Motor neuron (in vitro differentiated cells): ENCODE measurements around the gene CALD1. TPM values are rescaled to one million over a fixed set of nuclear protein-coding genes. Genes with fewer than 3 reads are reported as not detected.

Experiments
- ATAC-seq, 8 experiments: fragments of 200-7000 bp; cut with Tn5 transposase; replicated peaks in 6 of 8; 2 replicates each; pipeline ENCODE4 v1.8.0; 2021; ENCODE audit warnings: mild to moderate bottlenecking in 8 of 8, moderate library complexity in 8 of 8
- H3K27ac ChIP-seq, 2 donors: fragments of 250-450 bp; sonication (Bioruptor Pico); 2 replicates each; pipeline ENCODE4 v1.9.0; 2021; ENCODE audit warnings: antibody characterized with exemption in 2 of 2, mild to moderate bottlenecking in 2 of 2, moderate library complexity in 1 of 2
- H3K4me1 ChIP-seq, 2 donors: fragments of 250-450 bp; sonication (Bioruptor Pico); replicated peaks in 1 of 2; 2 replicates each; pipeline ENCODE4 v1.6.1; 2021; ENCODE audit warnings: antibody characterized with exemption in 2 of 2, mild to moderate bottlenecking in 2 of 2, moderate library complexity in 1 of 2
- H3K4me3 ChIP-seq, 5 donors: fragments of 250-450 bp; sonication (Bioruptor Pico); 2 replicates each; pipeline ENCODE4 v1.9.0; 2021; ENCODE audit warnings: antibody characterized with exemption in 5 of 5, mild to moderate bottlenecking in 5 of 5, moderate library complexity in 4 of 5
- WGBS, 10 experiments: fragments of 450-650 bp; shearing (Covaris generic); methylation state at CpG; one replicate each; pipeline ENCODE4 v1.0.0; 2022; 5-methylcytosine and 5-hydroxymethylcytosine counted together
- in situ Hi-C, 9 experiments: fragments of 400-800 bp; cut with MboI; loops; one replicate each; pipeline ENCODE4 v1.15.0; 2021; ENCODE audit warnings: low sequenced_read_pairs in 9 of 9, low pct_unique_long_range_greater_than_20kb in 2 of 9; ENCODE audit not compliant: unreplicated experiment in 9 of 9
- total RNA-seq, 8 experiments: library from RNA; unstranded; fragments of 300-600 nt; gene quantifications; 2 replicates each; pipeline versions ENCODE4 v1.2.3 to v1.2.4, GENCODE V29; 2022

The CALD1 gene
- total RNA-seq, 8 experiments from 2014 or later: 6.9 to 204 (median 64.7) TPM

DNA sequence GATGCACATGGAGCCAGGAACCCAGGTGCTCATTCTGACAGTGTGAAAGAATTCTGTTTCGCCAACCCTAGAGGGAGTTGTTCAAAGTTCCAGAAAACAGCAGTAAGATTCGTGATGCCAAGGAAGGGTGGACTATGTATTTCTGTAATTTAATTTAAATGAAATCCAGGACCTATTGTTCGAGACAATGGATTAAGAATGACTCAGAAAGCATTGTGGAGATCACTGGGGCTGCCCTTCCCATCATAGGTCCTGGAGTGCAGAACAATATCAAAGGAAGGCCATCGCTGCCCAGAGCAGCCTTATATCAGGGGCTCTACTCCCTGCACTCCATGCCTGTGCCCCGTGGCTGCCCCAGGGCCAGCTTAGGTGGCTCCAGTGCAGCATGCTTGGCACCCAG lies 32.1 kb upstream of the CALD1 start:
- ATAC-seq: no peak
- Histone ChIP-seq H3K27ac (no peak overlapping the region), H3K4me1 (no peaks in the 10 kb centered on the region), H3K4me3 (no peak overlapping the region)
- in situ Hi-C loops: no loop called here
- WGBS, 10 experiments: 47 to 100% (median 88%) methylated on average over 1 to 5 of the region's 5 CpGs; no CpG with 5 or more reads in 1 of the 10 experiments

DNA sequence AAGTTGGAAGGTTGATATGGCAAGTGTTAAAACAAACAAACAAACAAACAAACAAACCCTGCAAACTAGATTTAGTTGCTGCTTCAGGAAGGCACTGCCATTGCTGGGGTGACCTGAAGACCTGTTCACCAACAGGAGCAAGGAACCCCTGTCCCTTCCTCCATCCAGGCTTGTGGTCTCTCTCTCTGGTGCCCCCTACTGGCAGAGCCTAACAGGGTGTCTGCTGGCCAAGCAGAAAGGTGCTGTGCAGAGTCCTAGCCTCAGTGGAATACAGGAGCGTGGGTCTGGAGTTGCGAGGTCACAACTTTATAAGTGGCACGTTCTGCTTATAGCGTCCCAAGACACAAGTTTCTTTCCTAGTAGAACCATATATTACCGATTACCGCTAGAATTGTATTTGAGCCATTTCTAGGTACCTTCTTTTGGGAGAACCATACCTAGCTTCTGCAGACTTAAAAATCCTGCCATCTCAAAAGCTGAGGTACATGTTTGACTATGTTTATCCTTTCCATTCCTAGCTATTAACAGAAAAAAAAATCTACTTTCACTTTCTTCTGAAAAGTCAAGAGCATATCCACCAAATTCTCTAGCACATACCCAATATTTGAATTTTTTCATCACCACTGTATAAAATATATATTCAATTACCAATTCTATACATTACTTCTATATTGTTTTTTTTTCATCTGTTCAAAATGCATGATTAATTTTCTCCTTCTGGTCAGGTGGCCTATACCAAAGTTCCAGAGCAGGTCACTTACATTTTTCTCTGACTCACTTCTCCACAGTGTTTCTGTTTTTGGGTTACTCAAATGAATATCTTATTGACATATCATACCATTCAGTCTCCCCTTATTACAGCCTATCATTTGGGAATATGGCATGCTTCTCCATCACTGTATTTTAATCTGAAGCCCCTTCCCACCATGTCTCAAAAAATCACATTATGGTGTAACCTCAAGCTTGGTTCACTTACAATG lies 29.1 kb upstream of the CALD1 start:
- in situ Hi-C loops: no loop called here
- Histone ChIP-seq H3K4me3 (no peak overlapping the region), H3K4me1 (no peaks in the 10 kb centered on the region), H3K27ac (no peak overlapping the region)
- ATAC-seq: peak in 3 of 8 experiments; percentile 68 to 86 (median 71)
- WGBS, 10 experiments: 12 to 85% (median 71%) methylated on average over 1 to 6 of the region's 6 CpGs; no CpG with 5 or more reads in 3 of the 10 experiments

DNA sequence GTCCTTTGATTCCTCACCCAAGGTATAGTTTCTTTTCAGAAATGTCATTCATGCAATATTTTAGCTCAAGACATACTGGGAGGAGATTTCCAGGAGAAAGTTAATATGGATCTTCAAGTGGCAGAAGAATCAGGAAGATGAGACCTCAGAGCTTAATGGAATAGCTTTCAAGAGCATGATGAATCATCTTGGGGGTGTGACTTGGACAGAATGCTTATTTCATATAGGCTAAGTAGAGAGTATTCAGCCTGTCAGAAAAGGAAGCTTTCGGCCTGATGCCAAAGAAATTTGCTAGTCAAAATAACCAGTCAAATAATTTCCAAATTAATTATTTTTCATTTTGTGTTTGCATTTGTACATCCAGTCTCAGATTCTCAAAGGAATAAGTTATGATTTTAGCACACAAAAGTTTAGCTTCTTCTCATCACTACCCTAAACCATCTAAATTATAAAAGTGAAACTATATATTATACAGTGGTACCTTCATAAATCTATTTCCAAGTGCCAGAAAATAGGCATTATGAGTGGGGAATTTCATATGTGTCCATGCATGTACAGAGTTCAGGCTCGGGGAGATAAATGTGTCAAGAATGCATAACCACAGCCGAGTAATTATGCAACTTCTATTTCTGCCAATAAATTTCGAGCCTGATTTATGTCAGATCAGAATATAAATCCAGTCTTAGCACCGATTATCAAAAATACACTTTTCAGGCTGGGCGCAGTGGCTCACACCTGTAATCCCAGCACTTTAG lies 27.3 kb upstream of the CALD1 start:
- in situ Hi-C loops: no loop called here

DNA sequence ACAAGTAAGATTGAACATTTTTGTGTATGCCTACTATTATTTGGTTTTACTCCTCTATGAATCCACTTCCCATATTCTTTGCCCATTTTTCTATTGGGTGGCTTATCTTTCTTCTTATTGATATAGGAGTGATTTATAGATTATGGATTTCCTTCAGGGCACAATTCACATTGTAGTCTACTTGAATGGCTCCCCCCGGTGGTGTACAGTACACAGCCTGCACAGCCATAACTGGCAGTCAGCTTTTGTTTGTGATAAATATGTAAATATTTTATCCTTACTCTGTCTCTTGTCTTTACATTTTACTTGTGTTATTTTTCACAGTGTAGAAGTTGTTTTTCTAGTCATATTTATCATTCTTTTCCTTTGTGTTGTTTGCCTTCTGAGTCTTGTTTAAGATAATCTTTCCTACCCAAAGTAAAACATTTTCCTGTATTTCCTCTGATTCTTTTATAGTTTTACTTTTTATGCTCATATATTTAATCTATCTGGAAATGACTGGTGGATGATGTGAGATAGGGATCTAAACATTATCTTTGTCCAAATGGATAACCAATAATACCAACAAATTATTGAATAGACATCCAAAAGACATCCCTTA lies 23.9 kb upstream of the CALD1 start:
- in situ Hi-C loops: no loop called here
- H3K27ac ChIP-seq: no peak overlapping the region
- peak in 3 of 8 experiments; percentile 52 to 69 (median 65) for ATAC-seq
- H3K4me3 ChIP-seq: no peak overlapping the region
- 0 to 100% (median 37%) methylated on average over 1 of the region's 1 CpG; no CpG with 5 or more reads in 2 of the 10 experiments for WGBS, 10 experiments
- no peaks in the 10 kb centered on the region for H3K4me1 ChIP-seq

More for the DNA sequence above, 27.3 kb upstream of the CALD1 start:
- Histone ChIP-seq H3K4me3 (no peak overlapping the region), H3K4me1 (no peaks in the 10 kb centered on the region), H3K27ac (no peak overlapping the region)
- 0 to 90% (median 70%) methylated on average over 1 to 6 of the region's 6 CpGs for WGBS, 10 experiments
- peak in 3 of 8 experiments; percentile 68 to 87 (median 81) for ATAC-seq

DNA sequence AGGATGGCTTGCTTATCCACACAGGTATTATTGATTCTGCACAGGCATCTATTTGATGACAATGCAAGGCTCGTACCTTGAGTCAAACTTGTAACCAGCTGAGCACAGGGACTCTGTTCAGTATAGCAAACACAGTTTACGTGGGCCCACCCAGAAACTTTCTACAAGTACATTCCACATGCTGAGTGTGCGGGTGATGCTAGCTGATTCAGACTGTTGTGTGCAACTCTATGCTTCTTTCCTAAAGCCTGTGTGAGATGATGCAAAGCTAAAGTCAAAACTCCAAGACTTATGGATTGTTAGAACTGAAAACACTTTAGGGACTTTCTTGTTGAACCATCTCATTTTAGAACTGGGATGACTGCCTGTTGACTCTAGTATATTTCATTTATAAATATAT lies 21.5 kb upstream of the CALD1 start:
- Histone ChIP-seq H3K4me1 (no peaks in the 10 kb centered on the region), H3K27ac (no peak overlapping the region), H3K4me3 (no peak overlapping the region)
- no peak for ATAC-seq
- in situ Hi-C loops: no loop called here
- 33 to 100% (median 90%) methylated on average over 1 to 3 of the region's 3 CpGs; no CpG with 5 or more reads in 2 of the 10 experiments for WGBS, 10 experiments

DNA sequence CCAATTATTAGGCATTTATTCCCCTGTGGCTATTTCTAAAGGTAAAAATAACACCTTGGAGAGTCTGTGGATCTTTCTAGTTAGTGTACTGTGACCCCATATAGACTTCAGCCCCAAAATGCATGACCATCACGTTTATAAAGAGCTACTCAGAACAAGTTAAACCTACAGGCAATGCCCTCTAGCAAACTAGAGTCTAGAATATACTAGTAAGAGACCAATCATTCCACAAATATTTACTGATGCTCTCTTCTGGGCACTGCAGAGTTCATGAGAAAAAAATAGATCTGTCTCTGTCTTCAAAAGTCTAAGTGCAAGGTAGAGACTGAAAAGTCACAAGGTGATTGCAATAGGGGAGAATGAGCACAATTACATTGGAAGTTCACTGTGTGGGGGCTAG lies 20.5 kb upstream of the CALD1 start:
- H3K27ac ChIP-seq: no peak overlapping the region
- WGBS, 10 experiments: 0 to 83% (median 38%) methylated on average over 1 of the region's 1 CpG; no CpG with 5 or more reads in 5 of the 10 experiments
- H3K4me1 ChIP-seq: no peaks in the 10 kb centered on the region
- in situ Hi-C loops: no loop called here
- H3K4me3 ChIP-seq: no peak overlapping the region
- no peak for ATAC-seq

DNA sequence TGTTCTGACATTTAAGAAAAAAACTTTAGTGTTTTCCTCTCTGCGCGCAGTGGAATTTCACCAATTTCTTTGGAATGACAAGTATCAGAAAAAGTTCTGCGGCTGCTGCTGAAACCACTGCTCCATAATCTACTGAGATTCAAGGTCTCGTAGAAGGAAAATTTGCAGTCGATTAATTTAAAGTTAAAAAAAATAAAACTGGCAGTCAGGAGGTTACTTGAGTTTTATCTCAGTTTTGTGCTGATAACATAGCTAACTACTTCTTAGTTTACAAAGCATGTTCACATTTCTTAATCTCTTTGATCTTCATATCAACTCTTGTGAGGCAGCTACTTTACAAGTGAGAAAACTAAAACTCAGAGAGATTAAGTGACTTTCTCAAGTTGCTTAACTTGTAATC lies 18.2 kb upstream of the CALD1 start:
- in situ Hi-C loops: no loop called here
- Histone ChIP-seq H3K4me3 (no peak overlapping the region), H3K27ac (no peak overlapping the region), H3K4me1 (no peaks in the 10 kb centered on the region)
- 88 to 100% (median 96%) methylated on average over 4 to 5 of the region's 5 CpGs; no CpG with 5 or more reads in 1 of the 10 experiments for WGBS, 10 experiments
- ATAC-seq: no peak

DNA sequence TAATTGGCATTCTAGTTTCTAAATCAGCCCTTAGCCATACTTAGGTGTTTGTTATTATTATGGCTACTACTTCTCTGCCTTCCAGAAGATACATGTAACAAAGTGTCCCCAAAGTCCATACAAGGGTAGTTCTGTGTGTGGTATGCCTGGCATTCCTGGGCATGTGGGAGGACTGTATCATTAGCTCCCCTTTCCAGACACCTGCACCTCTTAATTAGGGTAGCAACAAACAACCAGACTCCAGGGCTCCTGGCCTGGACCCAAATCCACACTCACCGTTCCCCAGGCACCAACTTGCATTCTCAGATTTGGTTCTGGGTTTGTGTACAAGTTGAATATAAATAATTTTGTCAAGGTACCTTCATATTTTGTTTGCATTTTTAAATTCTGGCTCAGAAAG lies 15.5 kb upstream of the CALD1 start:
- no peak overlapping the region for H3K27ac ChIP-seq
- in situ Hi-C loops: no loop called here
- H3K4me3 ChIP-seq: no peak overlapping the region
- H3K4me1 ChIP-seq: no peaks in the 10 kb centered on the region
- ATAC-seq: no peak
- WGBS, 10 experiments: 67 to 100% (median 100%) methylated on average over 1 of the region's 1 CpG; no CpG with 5 or more reads in 5 of the 10 experiments

DNA sequence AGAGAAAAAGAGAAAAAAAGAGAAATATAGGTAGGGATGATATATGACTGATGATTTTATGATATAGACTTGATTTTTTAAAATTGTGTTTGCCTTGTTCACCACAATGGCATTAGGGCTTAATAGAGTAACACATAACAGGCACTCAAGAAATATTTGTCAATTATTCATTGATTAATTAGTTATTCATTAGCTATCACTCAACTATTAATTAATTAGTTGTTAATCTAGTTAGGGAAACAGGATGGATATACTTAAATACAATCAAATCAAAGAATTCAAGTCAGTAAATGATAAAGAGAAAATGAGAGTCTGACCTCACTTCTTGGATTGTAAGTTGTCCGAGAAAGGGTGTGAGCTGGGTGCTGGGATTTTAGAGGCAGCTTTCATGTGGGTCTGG lies 15.1 kb upstream of the CALD1 start:
- ATAC-seq: no peak
- 67 to 100% (median 100%) methylated on average over 1 of the region's 1 CpG; no CpG with 5 or more reads in 2 of the 10 experiments for WGBS, 10 experiments

DNA sequence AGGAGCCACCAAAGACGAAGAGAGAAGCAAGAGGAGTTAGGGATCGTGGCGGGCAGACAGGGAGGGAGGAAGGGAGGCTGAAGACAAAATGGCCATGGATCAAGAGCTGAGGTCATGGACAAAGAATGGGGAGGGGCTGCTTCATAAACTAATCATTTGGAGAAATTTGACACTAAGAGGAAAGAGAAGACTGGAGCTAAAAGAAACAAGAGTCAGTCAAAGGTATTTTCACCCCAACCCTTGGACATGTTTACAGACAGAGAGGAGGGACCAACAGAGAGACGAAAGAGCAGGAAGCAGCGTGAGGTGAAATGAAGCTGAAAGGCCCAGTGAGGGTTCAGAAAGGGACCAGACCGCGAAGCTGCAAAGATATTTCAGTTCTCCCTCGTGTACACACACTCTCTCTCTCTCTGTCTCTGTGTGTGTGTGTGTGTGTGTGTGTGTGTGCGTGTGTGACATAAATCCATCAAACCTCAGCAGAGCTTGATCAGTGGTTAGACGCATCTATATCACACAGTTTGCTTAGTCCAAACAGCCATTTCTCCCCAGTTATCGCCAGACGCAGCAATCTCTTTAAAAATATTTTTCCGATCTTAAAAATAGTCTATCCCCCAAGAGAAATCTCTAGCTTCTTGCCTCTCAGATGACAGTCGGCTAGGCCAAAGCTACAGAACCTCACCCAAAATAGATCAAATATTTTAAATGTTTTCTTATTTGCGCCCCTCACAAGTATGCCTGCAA lies 12.5 kb upstream of the CALD1 start:
- 13 to 100% (median 75%) methylated on average over 2 to 12 of the region's 15 CpGs for WGBS, 10 experiments
- Histone ChIP-seq H3K27ac (no peak overlapping the region), H3K4me3 (no peak overlapping the region), H3K4me1 (no peaks in the 10 kb centered on the region)
- in situ Hi-C loops: no loop called here
- peak in 3 of 8 experiments; percentile 27 to 78 (median 42) for ATAC-seq

More for the DNA sequence above, 15.1 kb upstream of the CALD1 start:
- H3K4me1 ChIP-seq: no peaks in the 10 kb centered on the region
- no peak overlapping the region for H3K4me3 ChIP-seq
- in situ Hi-C loops: no loop called here
- no peak overlapping the region for H3K27ac ChIP-seq

DNA sequence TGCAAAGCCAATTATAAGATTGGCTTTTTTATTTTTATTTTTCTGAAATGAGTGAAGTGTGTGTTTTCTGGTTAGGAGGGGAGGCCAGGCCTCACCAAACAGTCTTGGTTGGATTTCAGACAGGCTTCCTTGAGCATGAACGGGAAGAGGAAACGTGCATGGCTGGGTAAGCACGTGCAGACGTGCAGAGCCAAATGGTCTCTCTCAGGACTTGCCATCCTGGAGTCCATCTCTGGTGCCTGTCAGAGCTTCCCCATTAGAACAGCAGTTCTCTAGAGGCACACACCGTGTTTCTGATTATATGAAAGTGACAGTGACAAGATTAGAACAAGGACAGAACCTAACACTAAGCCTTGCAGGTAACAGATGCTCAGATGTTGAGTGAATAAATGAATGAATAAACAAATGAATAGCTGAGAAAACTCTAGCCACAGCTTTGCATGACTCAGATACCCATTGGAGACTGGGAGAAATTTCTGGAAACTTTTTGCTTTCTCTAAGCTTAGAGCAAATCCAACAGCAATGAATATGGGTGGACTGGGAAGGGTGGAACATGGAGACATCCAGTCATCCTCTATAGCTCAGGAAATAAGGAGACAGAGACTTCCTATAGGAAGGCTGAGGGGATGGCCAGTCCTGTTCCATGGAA lies 11.8 kb upstream of the CALD1 start:
- WGBS, 10 experiments: 0 to 100% (median 70%) methylated on average over 1 to 4 of the region's 5 CpGs; no CpG with 5 or more reads in 2 of the 10 experiments
- ATAC-seq: no peak
- H3K27ac ChIP-seq: no peak overlapping the region

DNA sequence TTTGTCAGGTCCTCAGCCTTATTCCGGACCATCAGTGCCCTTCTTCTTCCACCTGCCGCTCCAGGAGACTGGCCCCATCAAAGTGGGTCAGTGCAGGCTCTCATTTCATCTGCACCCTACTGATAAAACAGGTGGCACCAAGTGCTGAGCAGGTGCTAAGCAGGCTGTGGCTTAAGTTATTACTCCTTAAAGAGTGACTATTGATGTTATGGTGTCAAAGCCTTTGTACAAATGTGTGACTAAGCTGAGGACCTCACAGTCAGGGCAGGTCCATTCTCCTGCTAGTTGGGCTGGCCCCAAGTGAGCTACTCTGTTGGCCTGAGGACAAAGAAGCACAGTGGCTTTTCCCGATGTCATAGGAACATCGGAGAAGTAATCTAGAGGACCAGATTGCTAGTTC lies 11.2 kb upstream of the CALD1 start:
- ATAC-seq: no peak
- in situ Hi-C loops: no loop called here
- 61 to 100% (median 93%) methylated on average over 2 to 4 of the region's 4 CpGs; no CpG with 5 or more reads in 1 of the 10 experiments for WGBS, 10 experiments

More for the DNA sequence above, 11.8 kb upstream of the CALD1 start:
- H3K4me1 ChIP-seq: no peaks in the 10 kb centered on the region
- in situ Hi-C loops: no loop called here
- H3K4me3 ChIP-seq: no peak overlapping the region

More for the DNA sequence above, 11.2 kb upstream of the CALD1 start:
- no peak overlapping the region for H3K27ac ChIP-seq
- H3K4me3 ChIP-seq: no peak overlapping the region
- no peaks in the 10 kb centered on the region for H3K4me1 ChIP-seq
